Duodenal mucosa (tissue), 2 donors: ENCODE measurements around the gene RFX7.

ENCODE experiments used
- H3K27ac ChIP-seq: one replicate; pipeline ENCODE4 v1.7.0; 2013; ENCODE audit warnings: low read depth, low read length
- H3K27me3 ChIP-seq, 2 donors: one replicate each; pipeline ENCODE4 v1.7.0; 2013; ENCODE audit warnings: low read length in 2 of 2, control low read depth in 1 of 2; ENCODE audit not compliant: insufficient read depth in 2 of 2, control insufficient read depth in 1 of 2
- H3K36me3 ChIP-seq, 2 donors: one replicate each; pipeline ENCODE4 v1.7.0; 2013; ENCODE audit warnings: low read length in 2 of 2, control low read depth in 1 of 2; ENCODE audit not compliant: insufficient read depth in 2 of 2, control insufficient read depth in 1 of 2
- H3K4me1 ChIP-seq, 2 donors: one replicate each; pipeline ENCODE4 v1.7.0; 2013; ENCODE audit warnings: low read length in 2 of 2, control low read depth in 1 of 2; ENCODE audit not compliant: insufficient read depth in 2 of 2, control insufficient read depth in 1 of 2
- H3K4me3 ChIP-seq, 2 donors: one replicate each; pipeline ENCODE4 v1.7.0; 2013; ENCODE audit warnings: low read length in 2 of 2, low read depth in 1 of 2
- H3K9ac ChIP-seq, 2 donors: one replicate each; pipeline ENCODE4 v1.7.0; 2013; ENCODE audit warnings: low read length in 2 of 2, low read depth in 1 of 2
- H3K9me3 ChIP-seq, 2 donors: one replicate each; pipeline ENCODE4 v1.7.0; 2013; ENCODE audit warnings: low read length in 2 of 2, control low read depth in 1 of 2; ENCODE audit not compliant: control insufficient read depth in 1 of 2

The RFX7 gene

DNA sequence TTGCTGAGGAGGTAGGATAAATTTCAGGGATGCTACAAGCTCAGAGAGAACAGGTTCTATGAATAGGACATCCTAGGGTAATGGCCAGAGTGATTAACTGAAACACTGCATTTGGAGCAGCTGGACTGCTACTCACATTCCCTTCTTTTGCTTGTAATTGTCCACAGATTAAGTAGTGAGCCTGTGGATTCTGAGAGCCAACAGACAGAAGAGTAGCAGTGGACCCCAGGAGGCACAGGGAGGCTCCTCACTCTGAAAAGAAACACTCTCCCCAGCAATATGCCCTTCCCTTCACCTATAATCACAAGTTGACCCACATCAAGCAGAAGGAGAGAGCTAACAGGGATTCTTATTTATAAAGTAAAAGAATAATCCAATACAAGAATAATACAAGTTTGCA, 10.6 kb upstream of the RFX7 start:
- H3K9ac ChIP-seq = no peak overlapping the region
- no peaks in the 10 kb centered on the region for H3K9me3 ChIP-seq
- H3K36me3 ChIP-seq = no peaks in the 10 kb centered on the region
- H3K27ac ChIP-seq = no peak overlapping the region
- no peak overlapping the region for H3K4me3 ChIP-seq
- peaks cover 0 to 4% of the 10 kb centered on the region in 2 donors for H3K27me3 ChIP-seq
- H3K4me1 ChIP-seq = no peaks in the 10 kb centered on the region

DNA sequence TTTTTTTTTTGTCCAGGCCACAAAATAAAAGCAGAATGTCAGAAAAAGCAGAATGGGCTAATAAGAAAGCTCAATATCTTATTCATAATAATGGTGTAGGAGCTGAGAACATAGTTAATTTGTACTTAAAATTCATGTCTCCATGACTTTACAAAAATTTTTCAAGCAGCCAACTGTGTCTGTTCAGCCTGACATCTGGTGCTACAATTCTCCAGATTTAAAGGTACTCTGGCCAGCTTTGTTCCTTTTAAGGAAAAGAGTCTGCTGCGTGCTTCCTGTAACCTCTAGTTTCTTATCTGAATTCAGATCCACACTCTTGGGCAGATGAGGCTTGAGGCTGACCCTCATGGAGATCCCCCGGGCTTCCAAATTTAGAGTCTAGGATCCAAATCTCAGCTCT, 8.7 kb upstream of the RFX7 start:
- H3K36me3 ChIP-seq = no peaks in the 10 kb centered on the region
- H3K27ac ChIP-seq = no peak overlapping the region
- peaks cover 9 to 13% of the 10 kb centered on the region in 2 donors for H3K4me1 ChIP-seq
- H3K9me3 ChIP-seq = no peaks in the 10 kb centered on the region
- H3K9ac ChIP-seq = no peak overlapping the region
- H3K27me3 ChIP-seq = peaks cover 0 to 4% of the 10 kb centered on the region in 2 donors
- H3K4me3 ChIP-seq = no peak overlapping the region

DNA sequence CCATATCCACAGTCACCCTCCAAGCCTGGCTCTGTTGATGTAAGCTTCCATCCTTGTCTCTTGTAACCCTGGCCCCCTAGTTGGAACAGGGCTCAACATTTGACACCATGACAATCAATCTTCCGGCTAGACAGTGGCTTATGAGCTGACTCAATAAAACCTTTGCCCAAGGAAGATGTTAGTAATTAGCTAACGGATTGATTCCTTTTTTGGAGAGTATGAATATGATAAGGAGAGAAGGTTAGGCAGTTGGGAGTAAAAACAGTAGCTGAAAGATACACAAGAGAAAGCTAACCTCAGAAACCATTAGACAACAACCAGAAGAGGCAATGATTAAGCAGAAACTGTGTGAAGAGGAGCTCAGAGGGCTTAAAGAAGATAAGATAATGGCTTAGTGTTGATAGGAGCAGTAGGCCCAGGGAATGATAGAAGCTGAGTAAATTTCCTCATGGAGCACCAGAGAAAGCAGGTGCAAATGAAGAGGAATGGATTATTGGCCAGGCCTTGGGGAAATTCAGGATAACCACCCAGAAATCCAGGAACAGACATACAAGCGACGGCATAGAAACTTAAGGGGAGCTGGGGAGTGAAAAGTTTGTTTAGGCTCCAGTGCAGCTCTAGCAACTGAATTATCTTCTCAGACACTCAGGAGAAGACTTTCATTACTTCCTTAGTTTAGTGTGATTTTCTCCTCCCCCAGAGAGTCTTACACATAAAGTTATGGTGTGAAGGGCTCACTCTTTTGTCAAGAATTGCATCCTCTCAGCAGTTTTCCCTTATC, 7.8 kb upstream of the RFX7 start:
- Histone ChIP-seq H3K27ac (no peak overlapping the region), H3K9me3 (no peaks in the 10 kb centered on the region), H3K27me3 (peaks cover 0 to 4% of the 10 kb centered on the region in 2 donors), H3K36me3 (no peaks in the 10 kb centered on the region), H3K9ac (no peak overlapping the region), H3K4me3 (no peak overlapping the region), H3K4me1 (peaks cover 9 to 15% of the 10 kb centered on the region in 2 donors)

DNA sequence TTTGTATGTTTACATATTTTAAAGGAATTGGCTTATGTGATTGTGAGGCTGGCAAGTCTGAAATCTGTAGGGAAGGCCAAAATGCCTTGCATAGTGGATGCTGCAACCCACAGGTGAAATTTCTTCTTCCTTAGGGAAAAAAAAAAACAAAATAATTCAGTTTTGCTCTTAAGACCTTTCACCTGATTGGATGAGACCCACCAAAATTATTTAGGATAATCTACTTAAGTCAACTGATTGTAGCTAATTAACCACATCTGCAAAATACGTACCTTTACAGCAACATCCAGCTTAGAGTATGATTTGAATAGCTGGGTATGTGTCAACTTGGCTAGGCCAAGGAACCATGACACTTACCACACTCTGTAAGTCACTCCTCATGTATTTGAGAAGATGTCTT, 6.9 kb upstream of the RFX7 start:
- H3K27ac ChIP-seq = no peak overlapping the region
- H3K4me3 ChIP-seq = no peak overlapping the region
- no peaks in the 10 kb centered on the region for H3K9me3 ChIP-seq
- H3K27me3 ChIP-seq = peaks cover 0 to 4% of the 10 kb centered on the region in 2 donors
- H3K36me3 ChIP-seq = no peaks in the 10 kb centered on the region
- H3K4me1 ChIP-seq = peaks cover 14 to 17% of the 10 kb centered on the region in 2 donors
- H3K9ac ChIP-seq = no peak overlapping the region

DNA sequence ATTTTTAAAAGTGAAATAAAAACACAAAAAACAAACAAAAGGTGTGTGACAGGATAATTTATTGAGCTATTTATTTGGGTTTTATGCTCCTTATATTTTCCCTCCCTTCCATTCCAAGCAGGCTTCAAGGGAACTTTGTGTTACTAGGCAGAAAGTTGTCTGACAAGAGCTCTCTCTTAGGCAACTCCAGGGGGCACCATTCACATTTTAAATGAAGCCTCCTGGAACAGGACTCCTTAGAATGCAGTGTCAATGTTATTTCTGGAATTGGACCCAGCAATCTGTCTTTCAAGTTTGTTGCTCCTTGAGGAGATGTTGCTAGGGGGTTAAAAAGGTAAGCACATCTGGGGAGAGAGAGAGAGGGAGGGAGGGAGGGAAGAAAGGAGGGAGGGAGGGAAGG, 5.4 kb upstream of the RFX7 start:
- Histone ChIP-seq H3K27ac (no peak overlapping the region), H3K4me3 (no peak overlapping the region)

DNA sequence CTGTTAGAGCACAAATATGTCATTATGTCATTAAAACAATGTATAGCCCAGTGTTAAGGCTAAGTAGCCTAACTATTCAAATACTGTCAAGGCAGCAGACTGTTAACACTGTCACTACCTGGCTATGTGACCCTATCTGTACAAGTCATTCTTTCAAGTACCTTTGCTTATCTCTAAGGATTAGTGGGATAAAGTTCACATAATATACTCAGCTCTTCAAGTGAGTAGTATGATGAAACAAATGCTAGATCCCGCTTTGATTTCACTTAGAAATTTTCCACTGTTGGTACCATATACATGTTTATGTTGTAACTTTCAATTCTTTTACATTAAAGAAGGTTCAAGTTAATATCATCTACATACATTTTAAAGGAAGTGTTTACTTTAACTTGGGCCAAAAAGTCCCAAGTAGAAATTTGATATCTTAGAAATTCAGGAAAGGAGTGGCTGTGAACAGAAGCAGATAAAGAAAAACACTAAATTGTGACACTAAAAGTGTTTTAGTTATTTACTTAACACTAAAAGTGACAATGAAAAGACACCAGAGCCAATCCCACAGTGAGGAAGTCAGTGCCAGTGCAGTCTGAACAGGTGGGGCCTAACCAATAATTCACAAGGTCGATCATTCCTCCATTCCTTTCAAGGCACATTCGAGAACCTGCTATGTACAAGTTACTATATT, 4.8 kb upstream of the RFX7 start:
- no peaks in the 10 kb centered on the region for H3K9me3 ChIP-seq
- no peaks in the 10 kb centered on the region for H3K27me3 ChIP-seq
- no peak overlapping the region for H3K4me3 ChIP-seq
- H3K36me3 ChIP-seq = no peaks in the 10 kb centered on the region
- H3K9ac ChIP-seq = no peak overlapping the region
- H3K27ac ChIP-seq = no peak overlapping the region
- H3K4me1 ChIP-seq = peaks cover 24 to 26% of the 10 kb centered on the region in 2 donors

More for the DNA sequence above, 5.4 kb upstream of the RFX7 start:
- no peaks in the 10 kb centered on the region for H3K36me3 ChIP-seq
- H3K4me1 ChIP-seq = peaks cover 24 to 26% of the 10 kb centered on the region in 2 donors
- H3K9ac ChIP-seq = no peak overlapping the region
- peaks cover 0 to 2% of the 10 kb centered on the region in 2 donors for H3K27me3 ChIP-seq
- H3K9me3 ChIP-seq = no peaks in the 10 kb centered on the region

DNA sequence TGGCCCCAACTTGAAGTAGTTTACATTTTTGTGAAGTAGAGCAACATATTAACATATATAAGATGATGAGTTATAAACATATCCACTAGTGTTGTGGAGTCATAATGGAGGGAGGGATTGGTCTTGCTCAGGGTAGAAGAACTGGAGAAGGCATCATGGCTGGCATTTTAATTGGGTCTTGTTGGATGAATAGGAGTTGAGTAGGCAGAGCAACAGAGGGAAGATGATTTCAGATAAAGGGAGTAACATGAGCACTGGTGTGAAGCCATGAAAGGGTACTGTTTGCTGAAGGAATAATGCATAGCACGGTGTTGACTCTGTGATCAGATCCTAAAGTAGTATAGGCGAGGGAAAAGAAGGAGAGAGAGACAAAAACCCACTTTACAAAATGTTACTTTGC, 3.6 kb upstream of the RFX7 start:
- H3K9ac ChIP-seq = no peak overlapping the region
- H3K4me1 ChIP-seq = peaks cover 24 to 26% of the 10 kb centered on the region in 2 donors
- no peaks in the 10 kb centered on the region for H3K27me3 ChIP-seq
- H3K9me3 ChIP-seq = no peaks in the 10 kb centered on the region
- no peak overlapping the region for H3K4me3 ChIP-seq
- no peaks in the 10 kb centered on the region for H3K36me3 ChIP-seq
- H3K27ac ChIP-seq = no peak overlapping the region

DNA sequence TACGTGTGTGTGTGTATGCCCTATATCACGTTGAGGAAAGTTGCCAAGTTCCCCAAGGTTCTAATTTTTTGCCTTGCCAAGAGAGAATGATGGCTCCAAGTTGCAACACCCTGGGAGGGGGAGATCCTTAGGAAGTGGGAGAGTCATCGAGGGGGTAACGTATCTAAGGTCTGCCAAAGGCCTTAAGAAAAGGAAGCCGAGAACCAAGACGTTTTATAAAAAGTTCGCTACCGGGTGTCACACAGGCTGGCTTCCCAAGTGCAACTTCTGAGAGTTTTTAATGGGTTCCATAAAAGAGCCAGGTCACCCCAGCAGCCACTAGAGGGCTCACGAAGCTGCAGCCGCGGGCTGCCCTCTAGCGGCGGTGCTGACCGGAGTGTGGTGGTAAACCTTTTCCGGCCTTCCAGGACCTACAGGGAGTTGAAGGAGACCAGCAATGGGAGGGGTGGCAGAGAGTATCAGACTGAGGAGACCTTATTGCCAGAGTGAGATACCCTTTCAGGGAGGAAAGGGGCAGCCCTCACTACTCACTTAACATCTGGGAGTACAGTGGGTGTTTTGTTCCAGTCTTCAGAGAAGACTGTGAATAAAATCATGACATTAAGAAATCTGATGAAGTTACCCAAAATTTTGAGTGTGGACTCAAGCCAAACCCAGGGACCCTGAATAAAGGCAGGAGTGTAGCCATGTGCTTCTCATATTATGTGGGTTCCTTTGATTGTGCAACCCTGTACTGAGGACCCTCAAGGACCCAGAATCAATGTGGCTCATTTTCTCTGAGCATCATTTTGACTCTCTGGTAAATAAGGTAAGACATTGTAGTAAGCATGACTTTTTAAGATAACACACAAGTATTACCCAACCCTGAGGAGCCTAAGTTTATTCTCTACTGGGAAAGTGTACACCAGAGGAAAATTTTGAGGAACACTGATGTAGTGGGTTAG, 2.5 kb upstream of the RFX7 start:
- Histone ChIP-seq H3K27ac (no peak overlapping the region), H3K27me3 (no peaks in the 10 kb centered on the region), H3K4me1 (peaks cover 28 to 30% of the 10 kb centered on the region in 2 donors), H3K4me3 (peak overlapping the region; percentile 57 to 73), H3K9ac (peak overlapping the region in 1 of 2 donors; percentile 26), H3K36me3 (no peaks in the 10 kb centered on the region), H3K9me3 (no peaks in the 10 kb centered on the region)

DNA sequence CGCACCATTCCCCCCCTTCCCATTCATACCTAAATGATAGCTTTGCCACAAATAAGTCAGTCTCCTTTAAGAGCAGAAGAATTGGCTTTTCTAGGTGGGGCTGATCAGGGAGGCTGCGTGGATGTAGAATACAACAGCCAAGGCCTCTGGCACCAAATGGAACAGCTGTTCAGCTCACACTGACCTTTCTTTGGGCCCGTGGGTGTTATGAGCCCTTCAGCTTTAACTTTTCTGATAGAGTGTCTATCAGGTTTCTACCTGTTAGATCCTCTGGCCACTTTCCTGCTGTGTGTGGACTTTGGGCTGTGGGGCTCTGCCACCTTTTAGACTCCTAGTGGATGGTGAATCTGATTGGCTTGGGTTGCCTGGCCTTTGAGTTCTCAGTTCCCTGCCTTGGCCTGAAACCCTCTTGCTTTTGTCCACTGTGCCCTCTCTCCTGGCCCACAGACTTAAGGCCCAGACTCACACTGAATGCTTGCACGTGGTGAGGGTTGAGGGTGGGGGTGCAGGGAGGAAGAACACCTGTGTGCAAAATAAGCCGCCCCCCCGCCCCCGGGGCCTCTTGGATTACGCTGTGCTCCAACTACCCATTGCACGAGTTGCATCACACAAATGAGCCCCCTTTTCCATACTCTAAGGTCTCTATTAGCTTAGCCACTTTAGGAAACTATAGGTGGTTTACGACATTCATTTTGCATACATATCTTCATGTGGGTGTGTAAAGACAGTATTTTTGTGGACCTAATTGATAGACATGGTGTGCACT, 1.3 kb upstream of the RFX7 start:
- peaks cover 30% of the 10 kb centered on the region in 2 donors for H3K4me1 ChIP-seq
- peak overlapping the region; percentile 80 to 86 for H3K4me3 ChIP-seq
- H3K27me3 ChIP-seq = no peaks in the 10 kb centered on the region
- peak overlapping the region; percentile 13 for H3K27ac ChIP-seq
- H3K9me3 ChIP-seq = no peaks in the 10 kb centered on the region
- H3K9ac ChIP-seq = peak overlapping the region; percentile 4 to 44
- no peaks in the 10 kb centered on the region for H3K36me3 ChIP-seq
